ENCODE measurements around the gene ZNF81.

DNA sequence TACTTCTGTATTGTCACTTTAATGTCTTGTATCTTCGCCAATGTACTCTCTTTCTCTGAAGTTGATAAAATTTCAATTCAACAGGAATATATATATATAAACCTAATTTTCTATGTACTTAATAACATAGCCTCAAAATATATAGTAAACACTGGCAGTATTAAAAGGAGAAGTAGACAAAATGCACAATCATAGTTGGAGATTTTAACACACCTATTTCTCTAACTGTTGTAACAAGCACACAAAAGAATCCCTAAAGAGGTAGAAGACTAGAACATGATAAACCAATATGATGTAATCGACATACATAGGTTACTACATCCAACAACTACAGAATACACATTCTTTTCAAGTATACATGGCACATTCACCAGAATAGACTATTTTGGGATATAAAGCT, 65.5 kb downstream of the ZNF81 start:
- TF ChIP-seq, protein P1, sequence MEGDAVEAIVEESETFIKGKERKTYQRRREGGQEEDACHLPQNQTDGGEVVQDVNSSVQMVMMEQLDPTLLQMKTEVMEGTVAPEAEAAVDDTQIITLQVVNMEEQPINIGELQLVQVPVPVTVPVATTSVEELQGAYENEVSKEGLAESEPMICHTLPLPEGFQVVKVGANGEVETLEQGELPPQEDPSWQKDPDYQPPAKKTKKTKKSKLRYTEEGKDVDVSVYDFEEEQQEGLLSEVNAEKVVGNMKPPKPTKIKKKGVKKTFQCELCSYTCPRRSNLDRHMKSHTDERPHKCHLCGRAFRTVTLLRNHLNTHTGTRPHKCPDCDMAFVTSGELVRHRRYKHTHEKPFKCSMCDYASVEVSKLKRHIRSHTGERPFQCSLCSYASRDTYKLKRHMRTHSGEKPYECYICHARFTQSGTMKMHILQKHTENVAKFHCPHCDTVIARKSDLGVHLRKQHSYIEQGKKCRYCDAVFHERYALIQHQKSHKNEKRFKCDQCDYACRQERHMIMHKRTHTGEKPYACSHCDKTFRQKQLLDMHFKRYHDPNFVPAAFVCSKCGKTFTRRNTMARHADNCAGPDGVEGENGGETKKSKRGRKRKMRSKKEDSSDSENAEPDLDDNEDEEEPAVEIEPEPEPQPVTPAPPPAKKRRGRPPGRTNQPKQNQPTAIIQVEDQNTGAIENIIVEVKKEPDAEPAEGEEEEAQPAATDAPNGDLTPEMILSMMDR (IDR thresholded peaks at IDR 0.05; ENCODE audit: borderline replicate concordance, extremely low read depth, low read length, poor library complexity, severe bottlenecking) = no peak
- TF ChIP-seq EZH2 (IDR thresholded peaks at IDR 0.05; ENCODE audit: borderline replicate concordance, low read depth, low read length, severe bottlenecking) = no peak

Measured in DND-41 (cell line).